ENCODE results near the gene DENND1B.

The DENND1B gene, protein sequence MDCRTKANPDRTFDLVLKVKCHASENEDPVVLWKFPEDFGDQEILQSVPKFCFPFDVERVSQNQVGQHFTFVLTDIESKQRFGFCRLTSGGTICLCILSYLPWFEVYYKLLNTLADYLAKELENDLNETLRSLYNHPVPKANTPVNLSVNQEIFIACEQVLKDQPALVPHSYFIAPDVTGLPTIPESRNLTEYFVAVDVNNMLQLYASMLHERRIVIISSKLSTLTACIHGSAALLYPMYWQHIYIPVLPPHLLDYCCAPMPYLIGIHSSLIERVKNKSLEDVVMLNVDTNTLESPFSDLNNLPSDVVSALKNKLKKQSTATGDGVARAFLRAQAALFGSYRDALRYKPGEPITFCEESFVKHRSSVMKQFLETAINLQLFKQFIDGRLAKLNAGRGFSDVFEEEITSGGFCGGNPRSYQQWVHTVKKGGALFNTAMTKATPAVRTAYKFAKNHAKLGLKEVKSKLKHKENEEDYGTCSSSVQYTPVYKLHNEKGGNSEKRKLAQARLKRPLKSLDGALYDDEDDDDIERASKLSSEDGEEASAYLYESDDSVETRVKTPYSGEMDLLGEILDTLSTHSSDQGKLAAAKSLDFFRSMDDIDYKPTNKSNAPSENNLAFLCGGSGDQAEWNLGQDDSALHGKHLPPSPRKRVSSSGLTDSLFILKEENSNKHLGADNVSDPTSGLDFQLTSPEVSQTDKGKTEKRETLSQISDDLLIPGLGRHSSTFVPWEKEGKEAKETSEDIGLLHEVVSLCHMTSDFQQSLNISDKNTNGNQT

DNA sequence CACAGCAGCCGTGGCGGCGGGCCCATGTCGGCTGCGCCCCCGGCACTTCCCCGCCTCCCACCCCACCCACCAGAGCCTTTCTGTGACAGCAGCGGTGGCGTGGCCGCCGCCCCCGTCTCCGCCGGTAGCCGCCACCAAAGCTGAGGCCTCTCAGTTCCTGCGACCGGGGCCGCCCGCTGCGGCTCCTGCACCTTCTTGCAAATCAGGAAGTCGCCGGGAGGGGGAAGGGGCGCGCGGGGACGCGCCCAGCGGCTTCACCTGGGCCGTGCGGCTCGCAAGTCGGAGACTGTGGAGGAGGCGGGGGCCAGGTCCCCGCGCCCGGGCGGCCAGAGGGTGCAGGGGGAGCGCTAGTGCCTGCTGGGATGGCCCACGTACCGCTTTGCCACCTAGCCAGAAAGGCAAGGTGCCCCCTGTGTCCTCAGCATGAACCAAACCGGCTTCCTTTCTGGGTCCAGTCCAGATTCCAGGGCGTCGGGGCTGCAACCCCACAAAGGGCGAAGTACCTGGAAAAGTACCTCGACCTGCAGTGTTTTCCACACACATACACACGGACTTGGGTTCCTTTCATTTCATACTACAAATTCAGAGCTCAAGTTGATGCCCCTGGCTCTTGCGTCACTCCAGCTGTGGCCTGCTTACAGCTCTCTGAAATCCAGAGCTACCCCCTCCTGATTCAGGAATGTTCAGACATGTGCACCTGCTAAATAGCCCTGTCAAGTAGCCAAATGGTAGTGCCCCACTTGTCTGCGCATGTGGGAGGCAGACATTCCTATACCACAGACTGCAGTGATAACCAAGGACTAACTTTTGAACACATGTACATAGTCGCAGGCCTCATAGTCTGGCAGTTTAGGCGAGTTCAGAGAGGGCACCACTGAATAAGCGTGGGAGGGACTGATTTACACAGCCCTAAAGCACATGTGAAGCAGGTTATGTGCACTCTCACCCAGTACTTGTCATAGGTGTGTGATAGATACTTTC, at the start of gene DENND1B:
TSS of gene DENND1B (minus strand) at position 199 of the 981 bp plus-strand sequence. CDS start 325 bp downstream, outside the sequence.
- TF ChIP-seq, protein P1, sequence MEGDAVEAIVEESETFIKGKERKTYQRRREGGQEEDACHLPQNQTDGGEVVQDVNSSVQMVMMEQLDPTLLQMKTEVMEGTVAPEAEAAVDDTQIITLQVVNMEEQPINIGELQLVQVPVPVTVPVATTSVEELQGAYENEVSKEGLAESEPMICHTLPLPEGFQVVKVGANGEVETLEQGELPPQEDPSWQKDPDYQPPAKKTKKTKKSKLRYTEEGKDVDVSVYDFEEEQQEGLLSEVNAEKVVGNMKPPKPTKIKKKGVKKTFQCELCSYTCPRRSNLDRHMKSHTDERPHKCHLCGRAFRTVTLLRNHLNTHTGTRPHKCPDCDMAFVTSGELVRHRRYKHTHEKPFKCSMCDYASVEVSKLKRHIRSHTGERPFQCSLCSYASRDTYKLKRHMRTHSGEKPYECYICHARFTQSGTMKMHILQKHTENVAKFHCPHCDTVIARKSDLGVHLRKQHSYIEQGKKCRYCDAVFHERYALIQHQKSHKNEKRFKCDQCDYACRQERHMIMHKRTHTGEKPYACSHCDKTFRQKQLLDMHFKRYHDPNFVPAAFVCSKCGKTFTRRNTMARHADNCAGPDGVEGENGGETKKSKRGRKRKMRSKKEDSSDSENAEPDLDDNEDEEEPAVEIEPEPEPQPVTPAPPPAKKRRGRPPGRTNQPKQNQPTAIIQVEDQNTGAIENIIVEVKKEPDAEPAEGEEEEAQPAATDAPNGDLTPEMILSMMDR (IDR thresholded peaks at IDR 0.05; ENCODE audit: insufficient read depth, missing control alignments), result no peak
- FAIRE-seq, result no peak
- DNase-seq (ENCODE audit: insufficient read length, low spot score), result peak; percentile 26

DNA sequence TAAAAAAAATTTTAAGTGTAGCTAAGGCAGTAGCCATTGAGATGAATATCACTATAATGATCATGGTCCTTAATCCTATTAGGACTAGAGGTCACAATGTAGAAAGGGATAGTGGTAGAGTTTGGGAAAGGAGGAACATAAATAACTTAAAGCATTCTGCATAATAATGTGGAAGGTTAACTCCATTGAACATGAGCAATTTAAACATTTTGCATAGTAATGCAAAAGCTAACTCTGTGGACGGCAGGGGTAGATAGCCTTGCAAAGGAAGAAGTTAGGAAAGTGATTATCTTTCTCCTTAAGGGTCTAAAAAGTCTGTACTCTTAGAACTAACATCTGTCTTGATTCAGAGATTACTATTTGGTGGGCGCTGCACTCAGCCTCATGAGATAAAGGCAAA, 39.0 kb upstream of the DENND1B start:
- no peak for FAIRE-seq
- no peak for DNase-seq (ENCODE audit: insufficient read length, low spot score)
- TF ChIP-seq, protein P1 (IDR thresholded peaks at IDR 0.05; ENCODE audit: insufficient read depth, missing control alignments), result no peak

DNA sequence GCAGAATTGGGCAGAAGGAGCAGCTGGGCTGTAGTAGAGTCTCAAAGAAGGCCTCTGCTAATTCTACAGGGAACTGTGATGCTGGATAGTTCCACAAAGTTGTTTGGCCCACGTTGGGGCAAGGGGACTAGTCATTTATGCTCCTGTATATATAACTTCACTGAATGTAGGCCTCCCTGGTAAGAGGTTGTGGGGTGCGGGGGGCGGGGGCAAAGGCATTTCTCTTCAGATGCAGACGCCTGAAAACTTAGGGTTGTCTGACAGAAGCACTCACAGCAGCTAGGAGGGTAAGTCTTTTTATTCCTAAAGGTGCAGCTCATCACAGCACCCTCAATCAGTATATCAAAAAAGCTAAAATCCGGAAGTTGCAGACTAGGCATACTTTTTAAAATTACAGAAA, 38.5 kb upstream of the DENND1B start:
- TF ChIP-seq, protein P1 (IDR thresholded peaks at IDR 0.05; ENCODE audit: insufficient read depth, missing control alignments), result no peak
- FAIRE-seq (no peak), DNase-seq (ENCODE audit: insufficient read length, low spot score) (no peak)

DNA sequence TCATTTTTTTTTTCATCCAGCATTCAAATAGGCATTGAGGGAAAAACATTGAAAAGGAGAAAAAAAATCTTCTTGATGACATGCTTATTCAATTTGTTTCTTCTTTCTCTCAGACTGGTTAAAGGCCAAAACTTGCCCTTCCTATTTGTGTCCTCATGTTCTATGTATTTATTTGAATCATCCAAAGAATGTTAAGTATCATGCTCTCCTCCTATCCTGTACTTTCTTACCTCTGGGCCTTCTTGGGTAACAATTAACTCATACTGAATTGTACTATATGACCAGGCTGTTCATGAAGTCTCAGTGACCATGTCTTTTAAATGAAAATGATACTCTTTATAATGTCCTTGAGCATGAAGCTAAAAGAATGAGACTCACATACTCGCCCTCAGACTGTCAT, 36.5 kb upstream of the DENND1B start:
- DNase-seq (ENCODE audit: insufficient read length, low spot score), result no peak
- peak; percentile 80 for FAIRE-seq
- TF ChIP-seq, protein P1 (IDR thresholded peaks at IDR 0.05; ENCODE audit: insufficient read depth, missing control alignments), result no peak

DNA sequence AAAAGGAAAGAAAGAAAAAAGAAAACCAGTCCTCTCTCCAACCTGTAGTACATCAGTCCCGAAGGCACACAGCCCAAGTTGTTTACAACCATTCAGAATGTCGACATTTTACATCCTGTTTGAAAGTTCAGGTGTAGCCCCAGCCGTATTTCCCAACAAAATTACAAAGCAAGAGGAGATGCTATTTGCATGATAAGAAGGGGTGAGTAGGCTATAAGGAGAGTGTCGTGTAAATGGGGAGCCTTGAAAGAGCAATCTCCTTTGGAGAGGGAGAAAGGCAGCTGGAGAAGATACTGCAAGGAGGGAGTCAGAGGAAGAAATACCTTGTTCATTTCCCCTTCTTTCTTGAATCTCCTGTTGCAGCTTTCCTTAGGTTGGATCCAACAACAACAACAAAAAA, 35.5 kb upstream of the DENND1B start:
- DNase-seq (ENCODE audit: insufficient read length, low spot score) (no peak), FAIRE-seq (no peak)
- TF ChIP-seq, protein P1 (IDR thresholded peaks at IDR 0.05; ENCODE audit: insufficient read depth, missing control alignments), result no peak

DNA sequence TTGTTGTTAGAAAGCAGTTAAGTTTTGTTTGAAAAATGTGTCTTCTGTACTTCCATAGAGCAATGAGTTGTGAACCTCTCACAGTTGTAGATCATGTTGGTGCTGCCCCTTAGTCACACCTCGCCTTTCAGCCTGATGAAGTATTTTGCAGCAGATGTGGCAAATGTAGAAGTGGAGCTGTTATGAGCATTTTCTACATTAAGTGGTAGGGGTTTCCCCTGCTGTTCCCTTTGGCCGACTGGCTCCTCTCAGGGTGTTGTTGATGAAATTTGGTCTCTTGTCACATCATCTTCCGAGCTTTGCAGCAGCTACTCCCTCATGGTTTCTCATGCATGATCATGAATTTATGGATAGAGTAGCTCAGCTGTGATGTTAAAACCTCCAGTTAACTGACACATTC, 33.6 kb upstream of the DENND1B start:
- TF ChIP-seq, protein P1 (IDR thresholded peaks at IDR 0.05; ENCODE audit: insufficient read depth, missing control alignments), result no peak
- peak; percentile 41 for FAIRE-seq
- no peak for DNase-seq (ENCODE audit: insufficient read length, low spot score)
